HG03064 (cell line): Measurements from ENCODE around the gene ADGB.
A peak's percentile ranks its signal among the peaks of the same experiment; 100 is the strongest.
"Not testable (repeated sequence)": the region's sequence is repeated elsewhere in the genome, so short reads cannot be mapped to it uniquely, and the experiment has no call there.

Experiments used
- ATAC-seq: cut with Tn5 transposase; IDR thresholded peaks from one replicate; pipeline ENCODE4 v1.9.1; 2021; ENCODE audit warnings: low read depth; ENCODE audit not compliant: unreplicated experiment

Gene ADGB

DNA sequence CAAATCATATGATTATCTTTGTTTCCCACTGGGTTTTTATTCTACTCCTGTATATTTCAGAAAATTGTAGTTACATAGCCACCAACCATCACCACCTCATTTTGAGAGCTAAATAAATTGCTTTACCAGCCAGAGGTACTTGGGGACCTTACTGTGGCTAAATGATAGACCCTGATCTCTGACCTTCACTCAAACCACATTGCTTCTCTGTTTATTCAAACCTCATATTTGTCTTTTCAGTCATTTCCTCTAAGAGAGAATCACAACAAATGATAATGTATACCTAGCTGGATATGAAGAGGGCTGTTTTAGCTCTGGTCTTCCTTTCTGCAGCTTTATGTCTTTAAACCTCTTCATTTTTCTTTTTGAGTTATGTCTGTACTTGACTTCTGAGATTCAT, 142.8 kb downstream of the ADGB start:
- ATAC-seq = no peak

DNA sequence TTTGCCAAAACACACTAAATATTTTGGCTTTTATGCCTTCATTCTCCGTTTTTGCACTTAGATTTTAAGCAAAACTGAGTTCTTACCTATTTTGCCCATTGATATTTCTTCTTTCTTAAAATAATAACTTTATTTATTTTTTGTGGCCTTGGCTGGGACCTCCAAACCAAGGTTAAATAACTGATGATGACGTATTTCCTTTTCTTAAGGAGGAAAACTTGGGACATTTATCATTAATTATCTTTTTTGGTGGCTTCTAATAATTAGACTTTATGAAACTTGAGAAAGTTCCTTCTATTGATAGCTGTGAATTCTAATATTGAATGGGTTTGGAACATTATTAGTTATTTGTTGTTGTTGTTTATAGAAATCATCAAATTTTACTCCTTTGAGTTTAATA, 154.5 kb downstream of the ADGB start:
- no peak for ATAC-seq

- no peak for ATAC-seq
Observed at GRCh38 chr6:146767632-146768031, 168.9 kb downstream of the ADGB start.

GRCh38 chr6:146768722-146769121, 169.9 kb downstream of the ADGB start:
- no peak for ATAC-seq

DNA sequence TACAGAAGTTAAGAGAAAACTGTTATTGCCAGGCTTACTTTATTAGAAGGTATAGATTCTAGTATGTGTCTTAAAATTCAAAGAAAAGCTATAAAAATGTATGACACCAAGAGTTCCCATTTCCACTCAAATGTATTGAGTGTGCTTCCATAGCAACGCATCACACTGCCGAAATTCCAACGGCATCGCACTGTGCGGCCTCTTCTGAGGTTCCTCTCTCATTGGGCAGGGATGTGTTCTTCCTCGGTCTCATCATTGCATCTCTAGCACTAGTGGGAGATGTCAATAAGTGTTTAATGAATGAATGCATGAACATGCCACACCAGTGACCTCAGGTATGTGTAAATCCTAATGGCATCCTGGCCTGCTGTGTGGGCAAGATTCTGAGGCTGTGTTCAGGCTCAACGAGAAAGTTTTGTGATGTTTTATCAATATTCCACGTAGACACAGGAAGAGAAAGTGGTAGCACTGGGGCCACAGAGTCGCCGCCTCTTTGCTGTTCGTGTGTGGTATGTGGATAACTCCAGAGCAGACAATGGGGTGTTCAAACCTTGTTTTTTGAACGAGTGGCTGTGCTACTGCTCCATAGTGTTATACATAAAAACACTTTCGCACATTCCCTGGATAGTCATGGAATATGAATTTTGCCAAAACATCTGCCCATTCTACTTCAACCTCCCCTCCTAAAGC, 171.6 kb downstream of the ADGB start:
- ATAC-seq = no peak

DNA sequence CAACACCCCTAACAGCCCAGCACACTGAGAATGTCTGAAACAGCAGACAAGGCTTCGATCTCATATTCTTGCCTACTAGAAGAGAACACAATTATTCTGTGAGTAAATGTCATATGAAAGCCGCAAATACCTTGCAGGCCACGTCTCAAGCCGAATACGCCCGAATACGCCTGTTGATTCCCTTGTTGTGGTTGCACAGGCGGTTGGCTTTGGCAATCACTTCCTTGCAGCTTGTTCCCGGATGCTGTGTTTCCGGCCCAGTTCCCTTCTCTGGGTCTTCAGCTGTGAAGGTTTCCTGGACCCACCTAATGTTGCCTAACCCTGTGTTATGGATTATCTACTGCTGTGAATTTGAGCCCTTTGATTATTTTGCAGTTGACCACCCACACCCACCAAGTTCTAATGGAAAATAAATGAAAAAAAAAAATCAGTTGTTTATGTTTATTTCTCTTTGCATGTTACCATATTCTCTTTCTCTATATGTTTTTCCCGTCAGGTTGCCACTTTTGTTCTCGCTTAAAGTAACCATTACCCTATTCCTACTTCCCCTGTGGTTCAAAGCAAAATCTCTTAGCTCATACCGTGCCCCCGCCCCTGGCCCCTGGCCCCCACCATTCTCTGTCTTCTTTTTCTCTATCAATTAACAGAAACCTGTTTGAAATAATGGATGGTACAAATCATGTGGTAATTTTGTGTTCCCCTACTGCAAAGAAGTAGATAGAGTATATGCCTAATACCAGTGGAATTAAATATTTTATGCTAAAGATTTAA, 172.4 kb downstream of the ADGB start:
- ATAC-seq = no peak

DNA sequence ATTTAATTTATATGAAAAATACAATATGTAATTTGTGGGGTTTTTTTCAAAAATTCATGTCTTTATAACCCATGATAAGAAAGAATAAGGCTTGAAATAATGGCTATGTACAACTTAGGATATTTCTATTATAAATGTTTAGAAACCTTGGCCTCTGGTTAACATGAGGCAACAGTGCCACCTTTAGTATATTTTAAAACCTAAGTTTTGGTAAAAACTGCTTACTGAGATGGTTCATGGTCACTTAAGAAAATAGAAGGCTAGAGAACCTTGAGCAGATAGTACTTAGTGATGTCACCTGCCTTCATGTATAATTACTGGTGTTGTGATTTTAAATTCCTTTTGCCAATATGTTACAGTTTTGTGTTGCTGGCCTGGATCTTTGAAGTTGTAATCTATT, 176.4 kb downstream of the ADGB start:
- no peak for ATAC-seq

- ATAC-seq = no peak
Observed at GRCh38 chr6:146781836-146782235, 183.1 kb downstream of the ADGB start.

DNA sequence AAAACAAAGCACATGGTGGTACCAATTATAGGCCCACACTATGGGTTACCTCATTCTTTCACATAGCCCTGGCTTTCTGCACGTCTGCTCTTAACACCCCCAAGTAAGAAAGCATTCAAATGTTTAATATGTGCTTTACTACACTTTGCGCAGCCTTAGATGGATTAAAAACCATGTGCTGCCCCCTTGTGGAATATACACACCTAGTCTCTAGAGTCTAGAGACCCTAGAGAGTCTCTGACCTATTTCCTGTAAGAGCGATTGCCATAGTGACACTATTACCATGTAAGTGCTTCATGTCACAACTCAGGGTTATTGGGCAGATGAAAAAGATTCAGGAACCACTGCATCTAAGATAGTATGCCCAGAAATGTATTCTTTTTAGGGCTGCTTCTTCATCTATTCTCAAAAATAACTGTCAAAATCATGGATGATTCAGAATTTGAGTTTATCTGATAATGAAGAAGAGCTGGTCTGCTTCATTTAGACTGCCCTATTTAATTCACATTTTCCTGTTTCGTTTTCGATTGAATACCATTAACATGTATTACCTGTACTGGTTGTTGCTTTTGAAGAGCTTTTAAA, 186.3 kb downstream of the ADGB start:
- ATAC-seq = peak; percentile 72

DNA sequence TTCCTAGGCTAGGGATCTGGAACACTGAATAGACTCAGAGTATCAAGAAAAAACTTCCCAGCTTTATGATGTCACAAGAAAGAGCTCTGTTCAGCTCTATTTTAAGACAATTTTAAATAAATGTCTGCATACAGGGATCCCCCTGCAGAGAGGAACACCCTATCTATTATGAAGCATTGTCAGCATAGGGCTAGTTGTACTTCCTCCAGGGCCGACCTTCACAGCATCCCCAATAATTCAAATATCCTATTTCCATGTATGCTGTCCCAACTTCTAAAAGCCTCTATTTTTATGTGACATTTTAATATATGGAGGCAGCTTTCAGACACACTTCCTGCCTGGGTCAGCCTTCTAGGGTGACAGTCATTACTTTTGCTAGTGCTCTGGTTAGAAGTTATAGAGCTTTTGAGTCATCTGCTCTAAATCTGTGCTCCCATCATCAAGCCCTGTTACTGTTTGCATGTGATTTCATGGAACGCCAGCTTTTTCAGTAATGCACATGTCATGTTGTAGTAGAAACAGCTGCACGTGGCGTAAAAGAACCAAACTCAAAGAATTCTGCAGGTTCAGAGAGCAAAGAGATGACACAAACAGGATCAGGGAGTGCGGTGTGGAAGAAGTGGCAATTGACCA, 189.2 kb downstream of the ADGB start:
- ATAC-seq = no peak

DNA sequence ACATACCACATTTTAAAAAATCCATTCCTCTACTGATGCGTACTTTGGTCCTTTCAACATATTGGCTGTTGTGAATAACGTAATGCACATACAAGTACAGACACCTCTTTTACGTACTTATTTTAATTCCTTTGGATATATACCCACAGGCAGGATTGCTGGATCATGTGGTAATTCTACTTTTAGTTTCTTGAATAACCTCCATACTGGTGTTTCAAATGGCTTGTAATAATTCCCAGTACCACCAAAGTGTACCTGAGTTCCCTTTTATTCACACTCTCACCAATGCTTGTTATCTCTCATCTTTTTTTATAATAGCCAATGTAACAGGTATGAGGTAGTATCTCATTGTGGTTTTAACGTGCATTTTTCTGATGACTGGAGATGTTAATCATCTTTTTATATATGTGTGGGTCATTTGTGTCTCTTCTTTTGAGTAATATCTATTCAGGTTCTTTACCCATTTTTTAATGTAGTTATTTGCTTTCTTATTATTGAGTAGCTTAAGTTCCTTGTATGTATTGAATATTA, 191.9 kb downstream of the ADGB start:
- ATAC-seq = no peak

- no peak for ATAC-seq
Observed at GRCh38 chr6:146791930-146792329, 193.2 kb downstream of the ADGB start.

DNA sequence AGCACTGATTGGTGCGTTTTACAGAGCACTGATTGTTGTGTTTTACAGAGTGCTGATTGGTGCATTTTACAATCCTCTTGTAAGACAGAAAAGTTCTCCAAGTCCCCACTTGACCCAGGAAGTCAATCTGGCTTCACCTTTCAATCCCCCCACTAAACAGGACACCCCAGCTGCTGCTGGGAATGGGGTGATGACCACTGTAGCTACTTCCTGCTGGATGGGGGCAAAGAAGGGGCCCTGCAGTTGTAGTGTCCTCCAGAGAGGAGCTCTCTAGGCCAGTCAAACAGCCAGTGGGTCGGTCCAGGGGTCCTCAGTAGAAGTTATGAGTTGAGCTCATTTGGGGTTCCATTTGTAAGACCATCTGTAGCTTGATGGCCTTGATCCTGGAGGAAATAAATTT, 194.4 kb downstream of the ADGB start:
- not testable (repeated sequence) for ATAC-seq

DNA sequence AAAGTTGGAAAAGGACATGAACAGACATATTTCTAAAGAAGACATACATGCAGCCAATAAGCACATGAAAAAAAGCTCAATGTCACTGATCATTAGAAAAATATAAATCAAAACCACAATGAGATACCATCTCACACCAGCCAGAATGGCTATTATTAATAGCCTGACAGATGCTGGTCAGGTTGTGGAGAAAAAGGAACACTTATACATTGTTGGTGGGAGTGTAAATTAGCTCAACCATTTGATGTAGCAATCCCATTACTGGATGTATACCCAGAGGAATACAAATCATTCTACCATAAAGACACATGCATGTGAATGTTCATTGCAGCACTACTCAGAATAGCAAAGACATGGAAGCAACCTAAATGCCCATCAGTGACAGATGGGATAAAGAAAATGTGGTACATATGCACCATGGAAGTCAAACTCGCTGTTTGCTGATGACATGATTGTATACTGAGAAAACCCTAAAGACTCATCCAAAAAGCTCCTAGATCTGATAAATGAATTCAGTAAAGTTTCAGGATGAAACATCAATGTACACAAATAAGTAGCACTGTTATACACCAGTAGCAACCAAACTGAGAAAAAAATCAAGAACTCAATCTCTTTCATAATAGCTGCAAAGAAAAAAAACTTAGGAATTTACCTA, 196.8 kb downstream of the ADGB start:
- ATAC-seq = no peak

GRCh38 chr6:146803167-146803566, 204.4 kb downstream of the ADGB start:
- ATAC-seq = not testable (repeated sequence)

- ATAC-seq = no peak
Observed at GRCh38 chr6:146803601-146804000, 204.8 kb downstream of the ADGB start.

DNA sequence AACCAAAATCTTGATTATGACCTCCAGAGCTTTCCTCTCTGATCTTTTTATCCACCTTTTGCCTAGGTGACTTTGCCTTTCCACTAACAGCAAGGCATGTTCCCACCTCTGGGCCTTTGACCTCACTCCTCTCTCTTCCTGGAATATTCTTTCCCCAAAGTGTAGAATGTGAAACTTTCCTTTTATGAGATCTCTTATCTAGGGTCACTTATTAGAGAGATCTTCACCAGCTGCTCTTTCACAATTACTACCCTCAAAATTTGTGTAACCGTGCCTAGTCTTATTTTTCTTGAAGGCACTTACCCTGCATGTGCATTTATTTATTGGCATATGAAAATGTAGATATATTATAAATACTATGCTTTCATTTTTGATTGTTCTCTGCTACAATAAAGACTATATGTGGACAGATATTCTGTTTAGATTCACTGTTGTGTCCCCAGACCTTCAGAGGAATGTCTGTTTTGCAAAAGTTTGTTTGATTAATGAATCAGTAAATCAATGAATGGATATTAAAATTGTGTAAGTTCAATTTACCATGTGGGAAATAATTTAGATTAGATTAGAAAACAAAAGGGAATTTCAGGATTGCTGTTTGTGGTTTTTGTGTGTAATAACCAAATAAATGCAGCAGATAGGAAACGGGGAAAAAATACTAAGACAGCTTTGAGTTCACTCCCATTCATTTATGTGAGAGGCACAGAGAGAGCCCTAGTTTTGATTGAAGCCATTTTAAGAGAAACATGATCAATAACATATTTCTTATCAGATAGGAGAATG, 207.0 kb downstream of the ADGB start:
- ATAC-seq = no peak

- not testable (repeated sequence) for ATAC-seq
Observed at GRCh38 chr6:146809014-146809413, 210.2 kb downstream of the ADGB start.

DNA sequence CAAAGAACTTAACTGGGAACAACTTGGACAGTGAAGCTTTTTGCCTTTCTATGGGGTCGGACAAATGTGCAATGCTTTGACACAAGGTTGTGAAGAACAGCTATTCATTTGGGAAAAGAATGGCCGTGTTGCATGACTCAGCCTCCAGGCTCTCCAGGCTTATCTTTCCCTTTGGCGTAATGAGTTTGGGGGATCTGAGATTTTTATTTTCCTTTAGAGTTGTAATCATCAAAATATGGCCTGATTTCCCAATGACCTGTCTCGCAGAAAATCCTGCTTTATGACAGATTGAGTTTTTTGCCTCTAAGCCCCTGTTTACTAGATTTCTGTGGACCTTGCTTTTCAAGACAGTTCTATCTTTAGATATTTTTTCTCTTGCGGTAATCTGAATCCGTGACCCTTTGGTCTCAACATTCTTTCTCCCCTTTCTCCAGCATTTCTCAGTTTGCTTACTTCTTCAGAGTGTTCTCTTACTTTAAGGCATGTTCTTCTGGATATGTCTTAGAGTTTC, 214.1 kb downstream of the ADGB start:
- ATAC-seq = not testable (repeated sequence)

DNA sequence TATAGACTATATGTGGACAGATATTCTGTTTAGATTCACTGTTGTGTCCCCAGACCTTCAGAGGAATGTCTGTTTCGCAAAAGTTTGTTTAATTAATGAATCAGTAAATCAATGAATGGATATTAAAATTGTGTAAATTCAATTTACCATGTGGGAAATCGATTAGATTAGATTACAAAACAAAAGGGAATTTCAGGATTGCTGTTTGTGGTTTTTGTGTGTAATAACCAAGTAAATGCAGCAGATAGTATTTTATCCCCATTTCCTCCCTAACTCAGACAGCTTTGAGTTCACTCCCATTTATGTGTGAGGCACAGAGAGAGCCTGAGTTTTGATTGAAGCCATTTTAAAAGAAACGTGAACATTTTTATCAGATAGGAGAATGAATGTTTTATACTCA, 214.8 kb downstream of the ADGB start:
- ATAC-seq = no peak
